Adrenal gland (tissue), 5 donors: Measurements from ENCODE around the gene ARHGAP19.

Experiments used
- CTCF ChIP-seq, 6 experiments: fragments of 450-650 bp in 4 of 6; fragments of 200-600 bp in 2 of 6; sonication (generic) in 1 of 6; IDR thresholded peaks; 1 replicate in 5 of 6; 2 replicates in 1 of 6; pipeline versions ENCODE4 v1.5.1 to v1.8.0; 2016 to 2021; ENCODE audit warnings: antibody characterized with exemption in 6 of 6, mild to moderate bottlenecking in 2 of 6, moderate library complexity in 1 of 6
- POLR2A ChIP-seq, 2 donors: fragments of 450-650 bp; IDR thresholded peaks; one replicate each; pipeline ENCODE4 v1.6.1; 2017; ENCODE audit warnings: antibody characterized with exemption in 2 of 2, mild to moderate bottlenecking in 2 of 2, moderate library complexity in 1 of 2
- donor health status: DM: no; HTN: no; CAD: no.

GRCh38 chr10:97176226-97176625 lies 116.2 kb downstream of the ARHGAP19 start:
- TF ChIP-seq POLR2A (IDR thresholded peaks at IDR 0.05) (no peak), CTCF (IDR thresholded peaks at IDR 0.05) (no peak)
